GM23338 (cell line): Measurements from ENCODE around the gene TBCEL. TPM values are rescaled to one million over a fixed set of nuclear protein-coding genes. Genes with fewer than 3 reads are reported as not detected.

Experiments
- ATAC-seq: fragments of 200-7000 bp; cut with Tn5 transposase; 3 replicates; pipeline ENCODE4 v1.9.1; 2020
- DNase-seq: peaks from one replicate; pipeline ENCODE4 v3.0.0-alpha.2; 2015; ENCODE audit warnings: low spot score
- H2AFZ ChIP-seq: fragments of 200-600 bp; sonication (generic); 2 replicates; pipeline ENCODE4 v1.8.0; 2016; ENCODE audit warnings: antibody characterized with exemption, mild to moderate bottlenecking, moderate library complexity
- H3F3A ChIP-seq: fragments of 200-600 bp; sonication (generic); replicated peaks from 2 replicates; pipeline ENCODE4 v1.8.0; 2017; ENCODE audit warnings: antibody characterized with exemption, mixed run types, low read depth
- H3K27ac ChIP-seq: fragments of 200-600 bp; sonication (generic); 2 replicates; pipeline ENCODE4 v1.6.1; 2016; ENCODE audit warnings: low read depth
- H3K27me3 ChIP-seq: fragments of 200-600 bp; sonication (generic); 2 replicates; pipeline ENCODE4 v1.8.0; 2016; ENCODE audit warnings: mild to moderate bottlenecking, mixed run types, moderate library complexity; ENCODE audit not compliant: insufficient read depth
- H3K36me3 ChIP-seq: fragments of 200-600 bp; sonication (generic); 2 replicates; pipeline ENCODE4 v1.8.0; 2016; ENCODE audit warnings: mild to moderate bottlenecking; ENCODE audit not compliant: insufficient read depth
- H3K4me1 ChIP-seq: fragments of 200-600 bp; sonication (generic); 2 replicates; pipeline ENCODE4 v1.8.0; 2016; ENCODE audit warnings: mild to moderate bottlenecking, moderate library complexity; ENCODE audit not compliant: insufficient read depth
- H3K4me2 ChIP-seq: fragments of 200-600 bp; sonication (generic); 2 replicates; pipeline ENCODE4 v1.7.1; 2017; ENCODE audit warnings: mixed run types
- H3K4me3 ChIP-seq: fragments of 200-600 bp; sonication (generic); 2 replicates; pipeline ENCODE4 v1.6.1; 2016; ENCODE audit warnings: mixed run types
- H3K79me2 ChIP-seq: fragments of 200-600 bp; sonication (generic); replicated peaks from 2 replicates; pipeline ENCODE4 v1.8.0; 2017; ENCODE audit warnings: mild to moderate bottlenecking; ENCODE audit not compliant: insufficient read depth
- H3K9me2 ChIP-seq: fragments of 200-600 bp; sonication (generic); 2 replicates; pipeline ENCODE4 v1.8.0; 2017; ENCODE audit not compliant: insufficient read depth
- H4K20me1 ChIP-seq: fragments of 200-600 bp; sonication (generic); replicated peaks from 2 replicates; pipeline ENCODE4 v1.8.0; 2017; ENCODE audit warnings: mild to moderate bottlenecking; ENCODE audit not compliant: insufficient read depth
- H3K27ac Mint-ChIP-seq: 2 replicates; pipeline ENCODE4 v1.8.0; 2020; ENCODE audit warnings: inconsistent platforms, mild to moderate bottlenecking, moderate library complexity, mixed read lengths
- H3K27me3 Mint-ChIP-seq: 3 replicates; pipeline ENCODE4 v1.8.0; 2022; ENCODE audit warnings: low read depth, mild to moderate bottlenecking, moderate library complexity, mixed read lengths, inconsistent platforms; ENCODE audit not compliant: insufficient read depth, poor library complexity
- H3K36me3 Mint-ChIP-seq: 3 replicates; pipeline ENCODE4 v1.8.0; 2021; ENCODE audit warnings: low read depth, mild to moderate bottlenecking, inconsistent platforms, moderate library complexity, mixed read lengths
- H3K4me1 Mint-ChIP-seq: 3 replicates; pipeline ENCODE4 v1.8.0; 2020; ENCODE audit warnings: mild to moderate bottlenecking, inconsistent platforms, mixed read lengths
- H3K4me3 Mint-ChIP-seq: 3 replicates; pipeline ENCODE4 v1.8.0; 2021; ENCODE audit warnings: moderate library complexity, mild to moderate bottlenecking, inconsistent platforms, mixed read lengths
- H3K9me3 Mint-ChIP-seq: 3 replicates; pipeline ENCODE4 v1.8.0; 2020; ENCODE audit warnings: moderate library complexity, mild to moderate bottlenecking, inconsistent platforms, mixed read lengths
- CREB1 ChIP-seq: fragments of 250-450 bp; sonication (Bioruptor Pico); IDR thresholded peaks from 2 replicates; pipeline ENCODE4 v1.5.0; 2020; ENCODE audit warnings: low read depth, mild to moderate bottlenecking, moderate library complexity
- EZH2 ChIP-seq: fragments of 200-600 bp; sonication (generic); IDR thresholded peaks from one replicate; pipeline ENCODE4 v1.8.0; 2017; ENCODE audit warnings: antibody characterized with exemption, mild to moderate bottlenecking, low read depth; ENCODE audit not compliant: unreplicated experiment
- JUNB ChIP-seq: IDR thresholded peaks from one replicate; pipeline ENCODE4 v1.6.1; 2016; ENCODE audit warnings: antibody characterized with exemption; ENCODE audit not compliant: unreplicated experiment
- NANOG ChIP-seq: IDR thresholded peaks from 2 replicates; pipeline ENCODE4 v1.6.1; 2016; ENCODE audit warnings: antibody characterized with exemption, borderline replicate concordance
- POLR2AphosphoS5 ChIP-seq: IDR thresholded peaks from 2 replicates; pipeline ENCODE4 v1.6.1; 2016; ENCODE audit warnings: antibody characterized with exemption, low read depth
- ZNF114 ChIP-seq: fragments of 250-450 bp; sonication (Bioruptor Pico); IDR thresholded peaks from 2 replicates; pipeline ENCODE4 v1.5.0; 2020; ENCODE audit warnings: mild to moderate bottlenecking, moderate library complexity
- ZNF331 ChIP-seq: fragments of 250-450 bp; sonication (Bioruptor Pico); IDR thresholded peaks from 2 replicates; pipeline ENCODE4 v1.5.0; 2020; ENCODE audit warnings: low read depth, mild to moderate bottlenecking, moderate library complexity
- polyA plus RNA-seq: library from polyadenylated mRNA; unstranded; fragments of >200 nt; fragmentation: Nextera tagmentation; extraction: Ambion mirVana; gene quantifications from 2 replicates; pipeline ENCODE4 v1.2.1, GENCODE V29; 2016
- total RNA-seq: library from RNA; depleted of rRNA; stranded (reverse); fragments of >200 nt; shearing (Covaris generic); gene quantifications from 2 replicates; pipeline ENCODE4 v1.2.3, GENCODE V29; 2014
- TF ChIP-seq, protein P1 (sequence below): IDR thresholded peaks from one replicate; pipeline ENCODE4 v1.6.1; 2018; ENCODE audit warnings: antibody characterized with exemption; ENCODE audit not compliant: unreplicated experiment
- TF ChIP-seq, protein P2 (sequence below): fragments of 250-450 bp; sonication (Bioruptor Pico); IDR thresholded peaks from 2 replicates; pipeline ENCODE4 v1.5.0; 2020; ENCODE audit warnings: mild to moderate bottlenecking, moderate library complexity

The TBCEL gene
- total and polyA plus RNA-seq, 2 experiments from 2014 or later: 5.4 to 16.2 TPM

DNA sequence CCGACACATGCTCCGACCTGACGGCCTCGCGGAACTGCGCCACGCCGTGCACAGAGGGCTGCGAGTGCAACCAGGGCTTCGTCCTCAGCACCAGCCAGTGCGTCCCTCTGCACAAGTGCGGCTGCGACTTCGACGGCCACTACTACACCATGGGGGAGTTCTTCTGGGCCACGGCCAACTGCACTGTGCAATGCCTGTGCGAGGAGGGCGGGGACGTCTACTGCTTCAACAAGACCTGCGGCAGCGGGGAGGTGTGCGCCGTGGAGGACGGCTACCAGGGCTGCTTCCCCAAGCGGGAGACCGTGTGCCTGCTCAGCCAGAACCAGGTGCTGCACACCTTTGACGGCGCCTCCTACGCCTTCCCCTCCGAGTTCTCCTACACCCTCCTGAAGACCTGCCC lies 103.9 kb downstream of the TBCEL start:
- TF ChIP-seq CREB1 (CRISPR knock-in tag): no peak
- no peak for TF ChIP-seq ZNF114 (CRISPR knock-in tag)
- TF ChIP-seq, protein P1, sequence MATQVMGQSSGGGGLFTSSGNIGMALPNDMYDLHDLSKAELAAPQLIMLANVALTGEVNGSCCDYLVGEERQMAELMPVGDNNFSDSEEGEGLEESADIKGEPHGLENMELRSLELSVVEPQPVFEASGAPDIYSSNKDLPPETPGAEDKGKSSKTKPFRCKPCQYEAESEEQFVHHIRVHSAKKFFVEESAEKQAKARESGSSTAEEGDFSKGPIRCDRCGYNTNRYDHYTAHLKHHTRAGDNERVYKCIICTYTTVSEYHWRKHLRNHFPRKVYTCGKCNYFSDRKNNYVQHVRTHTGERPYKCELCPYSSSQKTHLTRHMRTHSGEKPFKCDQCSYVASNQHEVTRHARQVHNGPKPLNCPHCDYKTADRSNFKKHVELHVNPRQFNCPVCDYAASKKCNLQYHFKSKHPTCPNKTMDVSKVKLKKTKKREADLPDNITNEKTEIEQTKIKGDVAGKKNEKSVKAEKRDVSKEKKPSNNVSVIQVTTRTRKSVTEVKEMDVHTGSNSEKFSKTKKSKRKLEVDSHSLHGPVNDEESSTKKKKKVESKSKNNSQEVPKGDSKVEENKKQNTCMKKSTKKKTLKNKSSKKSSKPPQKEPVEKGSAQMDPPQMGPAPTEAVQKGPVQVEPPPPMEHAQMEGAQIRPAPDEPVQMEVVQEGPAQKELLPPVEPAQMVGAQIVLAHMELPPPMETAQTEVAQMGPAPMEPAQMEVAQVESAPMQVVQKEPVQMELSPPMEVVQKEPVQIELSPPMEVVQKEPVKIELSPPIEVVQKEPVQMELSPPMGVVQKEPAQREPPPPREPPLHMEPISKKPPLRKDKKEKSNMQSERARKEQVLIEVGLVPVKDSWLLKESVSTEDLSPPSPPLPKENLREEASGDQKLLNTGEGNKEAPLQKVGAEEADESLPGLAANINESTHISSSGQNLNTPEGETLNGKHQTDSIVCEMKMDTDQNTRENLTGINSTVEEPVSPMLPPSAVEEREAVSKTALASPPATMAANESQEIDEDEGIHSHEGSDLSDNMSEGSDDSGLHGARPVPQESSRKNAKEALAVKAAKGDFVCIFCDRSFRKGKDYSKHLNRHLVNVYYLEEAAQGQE: no peak
- TF ChIP-seq NANOG: no peak
- no peak for TF ChIP-seq JUNB
- TF ChIP-seq POLR2AphosphoS5: no peak
- TF ChIP-seq ZNF331 (CRISPR knock-in tag): no peak
- no peak overlapping the region for H3K4me3 ChIP-seq
- Mint-ChIP-seq H3K27ac (no peak overlapping the region), H3K4me3 (no peak overlapping the region), H3K27me3 (peaks cover 5% of the 10 kb centered on the region), H3K36me3 (peaks cover 13% of the 10 kb centered on the region; the same call in 2 of the 3 replicates), H3K4me1 (0 out of 3 replicates have a peak, but pooled peaks cover 5% of the 10 kb centered on the region), H3K9me3 (peaks cover 13% of the 10 kb centered on the region)
- no peaks in the 10 kb centered on the region for H3K9me2 ChIP-seq
- DNase-seq (no peak), ATAC-seq (no peak)
- H3K27me3 ChIP-seq: no peaks in the 10 kb centered on the region
- H3K4me1 ChIP-seq: no peaks in the 10 kb centered on the region; the same call in 1 of the 2 replicates
- H3K79me2 ChIP-seq: no peaks in the 10 kb centered on the region
- no peak overlapping the region for H3K4me2 ChIP-seq
- no peaks in the 10 kb centered on the region for H3K36me3 ChIP-seq
- no peaks in the 10 kb centered on the region for H4K20me1 ChIP-seq
- no peaks in the 10 kb centered on the region for H3F3A ChIP-seq
- H2AFZ ChIP-seq: no peak overlapping the region
- H3K27ac ChIP-seq: no peak overlapping the region

DNA sequence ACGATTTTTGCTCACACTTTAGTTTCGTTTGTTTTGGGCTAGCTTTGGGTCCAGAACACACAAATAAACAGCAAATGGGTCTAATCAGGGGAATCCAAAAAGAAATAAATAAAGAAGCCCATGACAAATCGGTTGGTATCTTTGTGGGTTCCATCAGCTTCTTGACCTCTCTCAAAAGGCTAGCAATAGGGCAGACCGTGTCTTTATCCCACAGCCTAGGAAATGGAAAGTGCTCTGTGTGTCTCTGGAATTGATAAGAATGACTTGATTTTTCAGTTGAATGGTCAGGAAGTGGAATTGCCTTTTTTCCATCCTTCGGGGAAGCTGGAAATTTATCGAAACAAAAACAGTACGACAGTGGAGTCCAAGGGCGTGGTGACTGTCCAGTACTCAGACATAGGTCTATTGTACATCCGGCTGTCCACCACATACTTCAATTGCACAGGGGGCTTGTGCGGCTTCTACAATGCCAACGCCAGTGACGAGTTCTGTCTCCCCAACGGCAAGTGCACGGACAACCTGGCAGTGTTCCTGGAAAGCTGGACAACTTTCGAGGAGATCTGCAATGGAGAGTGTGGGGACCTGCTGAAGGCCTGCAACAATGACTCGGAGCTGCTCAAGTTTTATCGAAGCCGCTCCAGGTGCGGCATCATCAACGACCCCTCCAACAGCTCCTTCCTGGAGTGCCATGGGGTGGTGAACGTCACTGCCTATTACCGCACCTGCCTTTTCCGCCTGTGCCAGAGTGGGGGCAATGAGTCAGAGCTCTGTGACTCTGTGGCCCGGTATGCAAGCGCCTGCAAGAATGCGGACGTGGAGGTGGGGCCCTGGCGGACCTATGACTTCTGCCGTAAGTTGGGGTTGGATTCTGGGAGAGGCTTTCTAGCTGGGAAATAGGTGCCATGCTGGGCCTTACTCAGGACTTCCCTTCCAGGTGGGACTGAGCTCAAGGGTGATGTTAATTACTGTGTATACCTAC lies 105.7 kb downstream of the TBCEL start:
- Histone ChIP-seq H2AFZ (no peak overlapping the region), H3K27me3 (no peaks in the 10 kb centered on the region), H3K27ac (no peak overlapping the region), H4K20me1 (no peaks in the 10 kb centered on the region), H3K4me1 (no peaks in the 10 kb centered on the region), H3K4me2 (no peak overlapping the region), H3K4me3 (no peak overlapping the region), H3K36me3 (no peaks in the 10 kb centered on the region), H3F3A (no peaks in the 10 kb centered on the region), H3K9me2 (no peaks in the 10 kb centered on the region), H3K79me2 (no peaks in the 10 kb centered on the region)
- no peak for ATAC-seq
- Mint-ChIP-seq H3K9me3 (no peaks in the 10 kb centered on the region), H3K4me1 (no peaks in the 10 kb centered on the region), H3K27me3 (peaks cover 2% of the 10 kb centered on the region), H3K27ac (no peak overlapping the region), H3K4me3 (no peak overlapping the region), H3K36me3 (no peaks in the 10 kb centered on the region)
- no peak for DNase-seq
- TF ChIP-seq ZNF114 (CRISPR knock-in tag) (no peak), CREB1 (CRISPR knock-in tag) (no peak), EZH2 (no peak), NANOG (no peak), JUNB (no peak)
- TF ChIP-seq, protein P2, sequence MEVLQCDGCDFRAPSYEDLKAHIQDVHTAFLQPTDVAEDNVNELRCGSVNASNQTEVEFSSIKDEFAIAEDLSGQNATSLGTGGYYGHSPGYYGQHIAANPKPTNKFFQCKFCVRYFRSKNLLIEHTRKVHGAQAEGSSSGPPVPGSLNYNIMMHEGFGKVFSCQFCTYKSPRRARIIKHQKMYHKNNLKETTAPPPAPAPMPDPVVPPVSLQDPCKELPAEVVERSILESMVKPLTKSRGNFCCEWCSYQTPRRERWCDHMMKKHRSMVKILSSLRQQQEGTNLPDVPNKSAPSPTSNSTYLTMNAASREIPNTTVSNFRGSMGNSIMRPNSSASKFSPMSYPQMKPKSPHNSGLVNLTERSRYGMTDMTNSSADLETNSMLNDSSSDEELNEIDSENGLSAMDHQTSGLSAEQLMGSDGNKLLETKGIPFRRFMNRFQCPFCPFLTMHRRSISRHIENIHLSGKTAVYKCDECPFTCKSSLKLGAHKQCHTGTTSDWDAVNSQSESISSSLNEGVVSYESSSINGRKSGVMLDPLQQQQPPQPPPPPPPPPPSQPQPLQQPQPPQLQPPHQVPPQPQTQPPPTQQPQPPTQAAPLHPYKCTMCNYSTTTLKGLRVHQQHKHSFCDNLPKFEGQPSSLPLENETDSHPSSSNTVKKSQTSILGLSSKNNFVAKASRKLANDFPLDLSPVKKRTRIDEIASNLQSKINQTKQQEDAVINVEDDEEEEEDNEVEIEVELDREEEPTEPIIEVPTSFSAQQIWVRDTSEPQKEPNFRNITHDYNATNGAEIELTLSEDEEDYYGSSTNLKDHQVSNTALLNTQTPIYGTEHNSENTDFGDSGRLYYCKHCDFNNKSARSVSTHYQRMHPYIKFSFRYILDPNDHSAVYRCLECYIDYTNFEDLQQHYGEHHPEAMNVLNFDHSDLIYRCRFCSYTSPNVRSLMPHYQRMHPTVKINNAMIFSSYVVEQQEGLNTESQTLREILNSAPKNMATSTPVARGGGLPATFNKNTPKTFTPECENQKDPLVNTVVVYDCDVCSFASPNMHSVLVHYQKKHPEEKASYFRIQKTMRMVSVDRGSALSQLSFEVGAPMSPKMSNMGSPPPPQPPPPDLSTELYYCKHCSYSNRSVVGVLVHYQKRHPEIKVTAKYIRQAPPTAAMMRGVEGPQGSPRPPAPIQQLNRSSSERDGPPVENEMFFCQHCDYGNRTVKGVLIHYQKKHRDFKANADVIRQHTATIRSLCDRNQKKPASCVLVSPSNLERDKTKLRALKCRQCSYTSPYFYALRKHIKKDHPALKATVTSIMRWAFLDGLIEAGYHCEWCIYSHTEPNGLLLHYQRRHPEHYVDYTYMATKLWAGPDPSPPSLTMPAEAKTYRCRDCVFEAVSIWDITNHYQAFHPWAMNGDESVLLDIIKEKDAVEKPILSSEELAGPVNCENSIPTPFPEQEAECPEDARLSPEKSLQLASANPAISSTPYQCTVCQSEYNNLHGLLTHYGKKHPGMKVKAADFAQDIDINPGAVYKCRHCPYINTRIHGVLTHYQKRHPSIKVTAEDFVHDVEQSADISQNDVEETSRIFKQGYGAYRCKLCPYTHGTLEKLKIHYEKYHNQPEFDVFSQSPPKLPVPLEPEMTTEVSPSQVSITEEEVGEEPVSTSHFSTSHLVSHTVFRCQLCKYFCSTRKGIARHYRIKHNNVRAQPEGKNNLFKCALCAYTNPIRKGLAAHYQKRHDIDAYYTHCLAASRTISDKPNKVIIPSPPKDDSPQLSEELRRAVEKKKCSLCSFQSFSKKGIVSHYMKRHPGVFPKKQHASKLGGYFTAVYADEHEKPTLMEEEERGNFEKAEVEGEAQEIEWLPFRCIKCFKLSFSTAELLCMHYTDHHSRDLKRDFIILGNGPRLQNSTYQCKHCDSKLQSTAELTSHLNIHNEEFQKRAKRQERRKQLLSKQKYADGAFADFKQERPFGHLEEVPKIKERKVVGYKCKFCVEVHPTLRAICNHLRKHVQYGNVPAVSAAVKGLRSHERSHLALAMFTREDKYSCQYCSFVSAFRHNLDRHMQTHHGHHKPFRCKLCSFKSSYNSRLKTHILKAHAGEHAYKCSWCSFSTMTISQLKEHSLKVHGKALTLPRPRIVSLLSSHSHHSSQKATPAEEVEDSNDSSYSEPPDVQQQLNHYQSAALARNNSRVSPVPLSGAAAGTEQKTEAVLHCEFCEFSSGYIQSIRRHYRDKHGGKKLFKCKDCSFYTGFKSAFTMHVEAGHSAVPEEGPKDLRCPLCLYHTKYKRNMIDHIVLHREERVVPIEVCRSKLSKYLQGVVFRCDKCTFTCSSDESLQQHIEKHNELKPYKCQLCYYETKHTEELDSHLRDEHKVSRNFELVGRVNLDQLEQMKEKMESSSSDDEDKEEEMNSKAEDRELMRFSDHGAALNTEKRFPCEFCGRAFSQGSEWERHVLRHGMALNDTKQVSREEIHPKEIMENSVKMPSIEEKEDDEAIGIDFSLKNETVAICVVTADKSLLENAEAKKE (CRISPR knock-in tag): no peak
